Posterior cingulate gyrus (tissue), 11 donors: Measurements from ENCODE around the gene VCPKMT.

Experiments used
- DNase-seq, 10 donors: peaks; one replicate each; pipeline versions ENCODE4 v3.0.0 to v3.0.0-alpha.2; 2020 to 2021; ENCODE audit warnings: mixed read lengths in 3 of 10
- intact Hi-C: fragments of 100-400 bp; cut with DNase I; formaldehyde crosslinking; loops from one replicate; pipeline ENCODE4 v1.15.1; 2023

Gene VCPKMT

DNA sequence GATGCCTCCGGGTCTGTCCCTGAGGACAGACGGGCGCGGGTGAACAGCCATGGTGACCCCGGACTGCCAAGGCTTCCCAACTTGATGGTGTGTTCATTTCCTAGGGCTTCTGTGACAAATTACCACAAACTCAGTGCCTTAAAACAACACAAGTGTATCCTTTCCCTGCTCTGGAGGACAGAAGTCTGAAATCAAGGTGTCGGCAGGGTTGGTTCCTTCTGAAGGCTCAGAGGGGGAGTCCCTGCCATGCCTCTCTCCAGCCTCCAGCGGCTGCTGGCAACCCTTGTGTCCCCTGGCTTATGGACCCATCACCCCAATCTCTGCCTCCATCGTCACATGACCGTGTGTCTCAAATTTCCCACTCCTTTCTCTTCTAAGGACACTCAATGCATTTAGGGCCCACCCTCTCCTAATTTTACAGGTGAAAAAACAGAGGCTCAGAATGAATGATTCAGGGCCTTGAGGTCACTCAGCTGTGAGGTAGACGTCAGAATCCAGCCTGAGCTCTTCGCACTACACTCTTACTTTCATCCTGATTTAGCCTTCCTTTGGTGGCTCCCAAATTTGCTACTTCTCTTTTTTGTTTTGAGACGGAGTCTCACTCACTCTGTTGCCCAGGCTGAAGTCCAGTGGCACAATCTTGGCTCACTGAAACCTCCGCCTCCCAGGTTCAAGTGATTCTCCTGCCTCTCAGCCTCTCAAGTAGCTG, 45.4 kb downstream of the VCPKMT start:
- DNase-seq, result no peak
- intact Hi-C loops, result no loop called here

DNA sequence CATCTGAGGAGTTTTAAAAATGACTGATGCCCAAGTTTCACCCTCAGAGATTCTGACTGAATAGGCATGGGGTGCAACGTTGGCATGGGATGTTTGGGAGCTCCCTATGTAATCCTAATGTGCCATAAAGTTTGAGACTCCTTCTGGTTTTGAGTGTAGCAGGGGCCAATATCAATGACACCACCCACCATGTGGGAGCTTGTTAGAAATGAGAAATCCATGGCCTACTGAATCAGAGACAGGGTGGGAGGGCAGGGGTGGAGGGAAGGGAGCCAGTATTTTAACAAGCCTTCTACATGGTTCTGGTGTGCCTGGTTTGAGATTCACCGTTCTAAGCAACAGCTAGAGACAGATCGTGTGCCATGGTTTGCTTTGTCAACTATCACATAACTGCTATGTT, 46.1 kb downstream of the VCPKMT start:
- no peak for DNase-seq
- intact Hi-C loops, result no loop called here

DNA sequence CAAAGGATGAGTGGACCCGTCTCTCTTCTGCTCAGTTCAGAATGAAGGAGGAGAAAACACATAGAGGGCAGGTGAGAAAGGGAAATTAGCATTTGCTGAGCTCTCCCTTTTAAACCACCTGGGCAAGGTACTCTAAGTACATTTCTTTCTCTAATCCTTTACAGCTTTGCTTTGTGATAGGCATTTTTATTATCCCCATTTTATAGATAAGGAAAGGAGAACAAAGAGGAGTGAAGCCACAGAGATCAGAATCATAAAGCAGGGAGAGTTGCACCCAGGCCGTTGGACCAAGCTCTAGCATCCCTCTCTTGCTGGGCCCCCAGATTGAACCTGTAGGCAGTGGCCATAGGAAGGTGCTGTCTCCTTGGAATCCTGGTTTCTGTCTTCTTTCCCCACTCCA, 47.0 kb downstream of the VCPKMT start:
- no peak for DNase-seq
- intact Hi-C loops, result no loop called here

DNA sequence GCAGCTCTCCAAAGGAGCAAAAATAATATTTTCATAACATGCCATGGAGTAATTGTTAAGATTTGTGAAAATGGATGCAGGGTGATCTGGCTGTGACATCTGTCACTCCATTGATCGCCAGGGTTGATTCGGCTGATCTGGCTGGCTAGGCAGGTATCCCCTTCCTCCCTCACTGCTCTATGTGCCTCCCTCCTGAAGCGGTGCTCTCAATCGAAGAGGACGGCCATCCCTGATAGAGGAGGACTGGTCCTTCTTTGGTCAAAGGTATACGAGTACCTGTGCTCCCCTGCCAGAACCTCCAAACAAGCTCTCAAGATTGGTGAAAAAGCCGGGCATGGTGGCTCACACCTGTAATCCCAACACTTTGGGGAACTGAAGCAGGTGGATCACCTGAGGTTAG, 47.9 kb downstream of the VCPKMT start:
- DNase-seq, result no peak

DNA sequence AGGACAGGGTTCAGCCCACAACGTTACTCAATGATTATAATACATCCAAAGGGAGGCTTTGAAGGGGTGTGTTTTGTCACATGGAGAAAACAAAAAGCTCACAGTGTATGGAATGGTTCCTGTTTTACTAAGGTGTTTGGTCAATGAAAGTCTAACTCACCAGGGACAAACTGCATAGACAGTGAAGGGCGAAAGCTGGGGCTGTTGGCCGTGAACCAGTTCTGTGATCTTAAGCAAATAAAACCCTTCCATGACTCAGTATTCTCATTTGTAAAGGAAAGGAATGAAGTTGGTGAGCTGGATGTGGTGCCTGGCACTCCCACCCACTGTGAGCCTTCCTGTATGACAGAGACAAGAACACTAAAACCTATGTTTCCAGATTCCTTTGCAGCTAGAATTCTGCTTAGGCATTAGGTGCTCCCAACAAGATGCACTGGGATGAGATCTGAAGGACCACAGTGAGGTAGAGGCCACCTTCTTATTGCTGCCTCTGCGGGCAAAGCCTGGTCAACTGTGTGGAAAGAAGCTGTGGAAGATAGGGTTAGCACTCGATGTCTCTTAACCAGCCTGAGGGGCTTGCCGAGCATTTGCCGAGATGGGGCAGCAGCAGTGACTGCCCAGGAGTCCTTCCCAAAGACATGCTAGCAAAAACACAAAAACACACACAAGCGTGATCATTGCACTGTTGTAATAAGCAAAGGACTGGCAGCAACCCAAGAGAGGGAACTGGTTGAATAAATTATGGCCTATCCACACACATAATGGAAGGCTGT, 48.5 kb downstream of the VCPKMT start:
- DNase-seq, result no peak
- intact Hi-C loops, result no loop called here

More for the DNA sequence above, 47.9 kb downstream of the VCPKMT start:
- intact Hi-C loops, result no loop called here

DNA sequence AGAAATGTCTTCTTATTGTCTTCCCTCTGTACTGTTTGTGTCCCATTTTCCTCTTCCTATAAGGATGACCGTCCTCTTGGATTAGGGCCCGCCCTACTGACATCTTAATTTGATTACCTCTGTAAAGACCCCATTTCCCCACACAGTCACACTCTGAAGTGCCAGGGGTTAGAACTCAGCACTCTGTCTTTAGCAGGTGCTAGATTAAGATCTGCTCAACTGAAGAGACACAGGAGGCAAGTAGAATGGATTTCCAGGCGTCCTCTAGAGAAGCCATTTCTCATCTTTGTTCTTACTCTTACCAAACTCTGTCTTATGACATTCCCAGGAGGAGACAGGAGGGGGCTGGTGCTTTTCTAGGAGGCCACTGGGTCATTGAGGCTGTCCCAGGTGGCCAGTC, 50.8 kb downstream of the VCPKMT start:
- DNase-seq, result no peak
- intact Hi-C loops, result no loop called here

DNA sequence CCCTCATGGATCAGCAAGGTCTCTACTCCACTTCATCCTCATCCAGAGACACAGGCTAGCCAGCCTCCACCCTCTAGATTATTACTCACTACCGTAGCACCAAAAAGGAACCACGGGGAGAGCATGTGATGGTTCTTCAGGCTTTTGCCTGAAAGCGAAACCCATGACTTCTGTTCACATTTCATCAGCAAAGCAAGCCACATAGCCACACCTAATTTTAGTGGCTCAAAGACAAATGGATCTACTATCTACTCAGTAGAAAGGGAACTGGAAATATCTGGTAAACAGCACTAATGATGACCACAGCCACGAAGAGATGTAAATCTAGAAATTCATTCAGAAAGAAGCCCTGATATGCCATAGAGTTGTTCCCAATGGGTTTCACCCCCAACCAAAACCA, 51.4 kb downstream of the VCPKMT start:
- peak in 1 of 10 donors; percentile 34 for DNase-seq
- intact Hi-C loops, result no loop called here

DNA sequence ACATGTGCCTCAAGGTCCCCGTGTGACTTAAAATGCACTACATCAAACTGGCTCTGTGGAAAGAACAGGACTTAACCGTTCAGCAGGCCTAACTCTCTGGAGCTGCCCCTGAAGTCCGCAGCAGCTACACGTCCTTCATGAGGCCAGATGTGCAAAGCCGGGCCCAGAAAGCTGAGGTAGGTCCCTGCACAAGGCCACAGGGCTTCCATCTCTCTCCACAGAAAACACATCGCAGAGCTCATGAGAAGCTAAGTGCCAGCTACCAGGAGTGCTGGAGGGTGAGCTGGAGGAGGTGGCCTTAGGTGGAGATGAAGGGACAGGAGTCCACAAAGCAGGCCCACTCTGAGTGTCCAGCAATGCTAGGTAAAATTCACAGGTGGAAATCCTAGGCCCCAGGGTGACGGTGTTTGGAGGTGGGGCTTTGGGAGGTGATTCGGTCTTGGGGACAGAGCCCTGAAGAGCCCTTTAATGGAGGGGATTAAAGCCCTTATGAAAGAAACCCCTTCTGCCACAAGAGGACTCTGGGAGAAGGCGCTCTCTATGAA, 52.4 kb downstream of the VCPKMT start:
- intact Hi-C loops, result no loop called here
- DNase-seq, result no peak

DNA sequence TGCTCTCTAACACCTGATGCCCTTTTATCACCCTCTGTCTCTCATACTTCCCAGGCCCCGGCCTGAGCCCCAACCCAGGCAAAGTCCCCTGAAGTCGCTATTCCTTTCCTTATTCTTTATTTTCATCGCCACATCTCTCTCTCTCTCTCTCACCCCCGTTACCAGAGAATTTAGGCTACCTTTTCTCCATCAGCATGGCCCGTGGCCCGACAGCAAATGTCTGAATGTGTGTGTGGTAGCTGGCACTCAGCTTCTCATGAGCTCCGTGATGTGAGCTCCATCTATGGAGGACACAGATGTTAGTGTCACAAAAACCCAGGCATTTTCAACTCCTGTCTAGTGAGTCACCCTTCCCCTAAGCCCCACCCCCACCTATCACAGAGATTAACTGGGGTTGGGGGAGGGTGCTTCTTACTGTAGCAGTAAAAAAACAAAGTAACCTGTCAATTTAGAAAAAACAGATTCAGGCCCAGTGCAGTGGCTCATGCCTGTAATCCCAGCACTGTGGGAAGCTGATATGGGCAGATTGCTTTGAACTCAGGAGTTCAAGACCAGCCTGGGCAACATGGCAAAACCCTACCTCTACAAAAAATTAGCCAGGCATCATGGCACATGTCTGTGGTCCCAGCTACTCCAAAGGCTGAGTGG, 53.8 kb downstream of the VCPKMT start:
- no peak for DNase-seq
- intact Hi-C loops, result no loop called here

DNA sequence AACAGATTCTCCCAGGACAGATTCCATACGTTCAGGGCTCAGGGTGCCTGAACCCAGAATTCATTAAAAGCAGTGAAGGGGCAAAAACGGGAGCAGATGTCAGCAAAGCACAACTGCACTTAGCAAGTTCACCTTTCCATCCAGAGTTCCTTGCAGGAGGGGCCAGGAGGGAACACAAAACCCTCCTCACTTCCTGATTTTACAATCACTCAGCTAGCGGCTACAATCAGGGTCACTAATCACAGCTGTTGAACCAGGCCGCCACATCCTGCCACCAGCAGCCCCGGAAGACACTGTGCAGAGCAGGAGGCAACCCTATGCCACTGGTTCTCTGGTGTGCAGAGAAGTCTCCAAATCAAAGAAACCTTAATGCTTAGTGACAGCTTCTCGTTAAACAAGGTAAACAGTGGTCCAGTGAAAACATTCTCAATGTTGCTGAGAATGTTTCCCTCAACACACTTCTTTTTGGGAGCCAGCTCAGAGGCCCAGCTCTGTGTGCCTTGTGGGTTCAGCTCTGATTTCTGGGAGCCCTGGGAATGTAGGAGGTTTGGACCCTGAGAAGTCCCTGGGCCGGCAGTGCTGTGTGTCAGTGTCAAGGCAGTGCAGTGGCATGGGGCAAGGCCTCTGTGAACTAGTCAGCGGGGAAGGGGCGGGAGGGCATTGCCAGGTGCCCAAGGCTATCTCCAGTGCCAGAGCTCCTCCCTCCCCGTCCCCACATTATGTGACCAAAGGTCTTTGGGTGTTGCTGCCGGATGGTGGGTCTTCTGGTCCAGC, 54.5 kb downstream of the VCPKMT start:
- intact Hi-C loops, result no loop called here
- peak in 1 of 10 donors; percentile 84 for DNase-seq

DNA sequence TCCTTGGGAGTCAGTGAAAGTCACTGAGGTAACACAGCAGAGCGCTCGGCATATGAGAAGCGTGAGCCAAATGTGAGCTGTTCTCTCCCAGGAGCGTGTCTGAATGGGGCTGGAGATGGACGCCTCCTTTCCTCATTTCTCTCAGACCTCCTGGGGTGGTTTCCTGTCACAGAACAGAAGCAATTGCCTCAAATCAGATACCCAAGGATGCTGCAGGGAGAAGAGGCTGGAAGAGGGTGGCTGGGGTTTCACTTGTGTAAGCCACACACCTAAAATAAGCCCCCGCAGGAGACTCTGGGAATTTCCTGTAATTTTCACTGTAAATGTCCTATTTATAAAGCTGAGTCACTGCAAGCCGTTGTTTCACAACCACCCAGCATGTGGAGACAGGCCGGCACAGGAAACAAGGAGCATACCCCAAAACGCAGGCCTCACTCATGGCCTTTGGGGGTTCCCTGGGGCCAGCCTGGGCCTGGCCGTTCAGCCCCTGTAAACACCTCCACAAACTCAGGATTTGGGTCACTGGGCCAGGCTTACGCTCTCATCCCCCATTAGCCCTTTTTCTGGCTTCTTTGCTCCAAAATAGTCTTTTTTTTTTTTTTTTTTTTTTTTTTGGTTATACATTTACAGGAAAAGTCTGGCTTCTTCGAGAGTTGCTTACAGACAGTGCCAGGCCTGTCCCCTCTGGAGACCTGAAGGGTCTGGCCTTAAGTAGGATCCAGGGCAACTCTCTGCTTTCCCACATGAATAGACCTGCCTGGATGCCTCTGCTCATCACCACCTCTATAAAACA, 55.3 kb downstream of the VCPKMT start:
- intact Hi-C loops, result no loop called here

DNA sequence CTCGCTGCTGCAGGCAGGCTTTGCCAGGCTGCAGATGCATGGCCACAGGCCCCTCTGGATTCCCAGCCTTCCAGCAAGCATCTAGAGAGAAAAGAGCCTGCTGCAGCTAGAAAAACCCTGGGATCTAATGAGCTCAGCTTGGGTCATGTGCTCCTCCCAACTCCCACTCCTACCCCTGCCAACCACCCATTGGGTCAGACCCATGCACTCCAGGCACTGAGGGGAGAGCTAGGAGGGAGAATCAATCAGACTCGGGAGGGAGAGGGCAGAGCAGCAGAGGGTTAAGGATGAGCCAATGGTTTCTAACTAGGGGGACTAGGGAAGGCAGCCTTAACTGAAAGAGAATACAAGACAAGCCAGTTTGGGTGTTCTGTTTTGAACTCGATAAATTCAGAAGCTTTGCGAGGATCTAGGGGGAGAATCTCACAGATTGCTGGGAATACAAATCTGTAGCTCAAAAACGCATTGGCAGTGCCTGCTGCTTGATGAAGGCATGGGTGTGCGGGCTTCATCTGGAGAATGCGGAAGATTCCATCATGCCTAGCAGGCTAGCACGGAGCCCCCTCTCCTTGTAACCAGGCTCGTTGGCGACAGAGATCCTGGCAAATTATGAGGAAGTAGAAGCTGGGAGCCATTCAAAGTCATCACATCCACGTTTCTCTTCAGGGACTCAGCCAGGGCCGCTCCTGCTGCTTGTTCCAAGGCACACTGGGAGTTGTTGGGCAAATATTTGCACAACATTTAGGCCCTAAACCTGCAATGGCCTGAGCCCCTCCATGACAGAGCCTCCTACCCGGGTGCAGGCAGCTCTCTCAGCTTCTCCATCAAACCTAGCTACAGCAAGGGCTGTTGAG, 56.4 kb downstream of the VCPKMT start:
- peak in 1 of 10 donors; percentile 75 for DNase-seq
- intact Hi-C loops, result no loop called here

More for the DNA sequence above, 55.3 kb downstream of the VCPKMT start:
- peak in 1 of 10 donors; percentile 78 for DNase-seq
